Stomach (tissue), 4 donors: Measurements from ENCODE around the gene BRME1.

ENCODE experiments used
- POLR2A ChIP-seq, 4 donors: fragments of 450-650 bp; IDR thresholded peaks; one replicate each; pipeline ENCODE4 v1.6.1; 2016; ENCODE audit warnings: antibody characterized with exemption in 4 of 4, control low read depth in 2 of 4, mild to moderate bottlenecking in 1 of 4, moderate library complexity in 1 of 4
- POLR2AphosphoS5 ChIP-seq, 3 donors: sonication (generic); formaldehyde crosslinking; IDR thresholded peaks; one replicate each; pipeline ENCODE4 v1.6.1; 2016; ENCODE audit warnings: antibody characterized with exemption in 3 of 3
- TF ChIP-seq, protein P1 (sequence below), 7 experiments: fragments of 450-650 bp in 4 of 7; fragments of 200-600 bp in 3 of 7; sonication (generic) in 3 of 7; IDR thresholded peaks; one replicate each; pipeline ENCODE4 v1.5.1; 2016 to 2019; ENCODE audit warnings: antibody characterized with exemption in 7 of 7, control low read depth in 2 of 7, mild to moderate bottlenecking in 1 of 7

DNA sequence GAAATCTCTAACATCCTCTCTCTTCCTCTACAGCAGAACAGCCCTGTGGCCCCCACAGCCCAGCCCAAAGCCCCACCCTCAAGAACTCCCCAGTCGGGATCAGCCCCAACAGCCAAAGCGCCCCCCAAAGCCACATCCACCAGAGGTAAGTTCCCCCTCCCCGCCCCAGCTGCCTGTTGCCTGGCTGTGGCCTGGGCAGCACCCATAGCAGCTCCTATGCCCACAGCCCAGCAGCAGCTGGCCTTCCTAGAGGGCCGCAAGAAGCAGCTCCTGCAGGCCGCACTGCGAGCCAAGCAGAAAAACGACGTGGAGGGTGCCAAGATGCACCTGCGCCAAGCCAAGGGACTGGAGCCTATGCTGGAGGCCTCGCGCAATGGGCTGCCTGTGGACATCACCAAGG, 14.6 kb upstream of the BRME1 start:
- TF ChIP-seq POLR2A (IDR thresholded peaks at IDR 0.05) (no peak), POLR2AphosphoS5 (IDR thresholded peaks at IDR 0.05) (no peak)
- TF ChIP-seq, protein P1, sequence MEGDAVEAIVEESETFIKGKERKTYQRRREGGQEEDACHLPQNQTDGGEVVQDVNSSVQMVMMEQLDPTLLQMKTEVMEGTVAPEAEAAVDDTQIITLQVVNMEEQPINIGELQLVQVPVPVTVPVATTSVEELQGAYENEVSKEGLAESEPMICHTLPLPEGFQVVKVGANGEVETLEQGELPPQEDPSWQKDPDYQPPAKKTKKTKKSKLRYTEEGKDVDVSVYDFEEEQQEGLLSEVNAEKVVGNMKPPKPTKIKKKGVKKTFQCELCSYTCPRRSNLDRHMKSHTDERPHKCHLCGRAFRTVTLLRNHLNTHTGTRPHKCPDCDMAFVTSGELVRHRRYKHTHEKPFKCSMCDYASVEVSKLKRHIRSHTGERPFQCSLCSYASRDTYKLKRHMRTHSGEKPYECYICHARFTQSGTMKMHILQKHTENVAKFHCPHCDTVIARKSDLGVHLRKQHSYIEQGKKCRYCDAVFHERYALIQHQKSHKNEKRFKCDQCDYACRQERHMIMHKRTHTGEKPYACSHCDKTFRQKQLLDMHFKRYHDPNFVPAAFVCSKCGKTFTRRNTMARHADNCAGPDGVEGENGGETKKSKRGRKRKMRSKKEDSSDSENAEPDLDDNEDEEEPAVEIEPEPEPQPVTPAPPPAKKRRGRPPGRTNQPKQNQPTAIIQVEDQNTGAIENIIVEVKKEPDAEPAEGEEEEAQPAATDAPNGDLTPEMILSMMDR (IDR thresholded peaks at IDR 0.05) = no peak
